Endothelial cell of umbilical vein (primary cell): Measurements from ENCODE around the gene GCDH. TPM values are rescaled to one million over a fixed set of nuclear protein-coding genes. Genes with fewer than 3 reads are reported as not detected.
"Not testable (repeated sequence)": the region's sequence is repeated elsewhere in the genome, so short reads cannot be mapped to it uniquely, and the experiment has no call there.

Experiments
- BruUV-seq: library from RNA; stranded (reverse); fragments of 400-500 nt; replicated peaks from 2 replicates; lab custom pipeline; 2021; lab: Mats Ljungman, UMichigan
- CTCF ChIA-PET: fragments of 300-600, 350-600 bp; sonication (Branson Sonifier 250); formaldehyde crosslinking; loops from one replicate; lab custom pipeline; 2021; ENCODE audit warnings: antibody characterized with exemption, inconsistent platforms; lab: Charles Lee
- POLR2A ChIA-PET: fragments of 300-600, 350-600 bp; sonication (Branson Sonifier 250); formaldehyde crosslinking; loops from one replicate; lab custom pipeline; 2021; ENCODE audit warnings: antibody characterized with exemption, inconsistent platforms; lab: Charles Lee
- DNase-seq: peaks from one replicate; pipeline ENCODE4 v3.0.0-alpha.2; 2011; ENCODE audit warnings: low read depth, low spot score
- FAIRE-seq: peaks from 2 replicates; lab custom pipeline; 2011; peaks lifted over from hg19 to GRCh38; lab: Jason Lieb, UNC
- H2AFZ ChIP-seq: 2 replicates; pipeline ENCODE4 v1.6.0; 2012; ENCODE audit warnings: low read depth, low read length, control low read depth, inconsistent platforms
- H3K27ac ChIP-seq: 2 replicates; pipeline ENCODE4 v1.5.1; 2011; ENCODE audit warnings: low read depth, mild to moderate bottlenecking, control low read depth, low read length, moderate library complexity; ENCODE audit not compliant: insufficient read depth
- H3K27me3 ChIP-seq, 2 experiments: 2 replicates each; pipeline versions ENCODE4 v1.6.0 to v1.6.1; 2011; ENCODE audit warnings: low read length in 2 of 2, mixed read lengths in 1 of 2; ENCODE audit not compliant: control insufficient read depth in 2 of 2, insufficient read depth in 2 of 2
- H3K36me3 ChIP-seq, 2 experiments: 2 replicates in 1 of 2; 3 replicates in 1 of 2; pipeline ENCODE4 v1.5.1; 2011; ENCODE audit warnings: low read length in 2 of 2, mild to moderate bottlenecking in 1 of 2, moderate library complexity in 1 of 2; ENCODE audit not compliant: control insufficient read depth in 2 of 2, insufficient read depth in 2 of 2; ENCODE audit errors: extremely low read depth in 1 of 2
- H3K4me1 ChIP-seq: 3 replicates; pipeline ENCODE4 v1.5.1; 2011; ENCODE audit warnings: mild to moderate bottlenecking, low read length; ENCODE audit not compliant: control insufficient read depth, insufficient read depth; ENCODE audit errors: extremely low read depth
- H3K4me2 ChIP-seq: 2 replicates; pipeline ENCODE4 v1.6.1; 2011; ENCODE audit warnings: low read length, control low read depth, mixed read lengths; ENCODE audit not compliant: insufficient read depth
- H3K4me3 ChIP-seq, 3 experiments: fragments of 200-600 bp in 1 of 3; sonication (generic), shearing (Covaris generic) in 1 of 3; replicated peaks in 1 of 3; 2 replicates each; pipeline ENCODE4 v1.5.1; 2011 to 2016; ENCODE audit warnings: control low read depth in 3 of 3, low read length in 3 of 3, mild to moderate bottlenecking in 2 of 3, inconsistent platforms in 1 of 3, low read depth in 1 of 3, moderate library complexity in 1 of 3; ENCODE audit not compliant: insufficient read depth in 1 of 3
- H3K79me2 ChIP-seq: 2 replicates; pipeline ENCODE4 v1.6.0; 2012; ENCODE audit warnings: low read length, inconsistent platforms; ENCODE audit not compliant: control insufficient read depth, insufficient read depth
- H3K9ac ChIP-seq: replicated peaks from 2 replicates; pipeline ENCODE3; 2011; ENCODE audit warnings: low read length, control low read depth; ENCODE audit not compliant: insufficient read depth; ENCODE audit errors: extremely low read depth
- H3K9me1 ChIP-seq: replicated peaks from 3 replicates; pipeline ENCODE4 v1.6.0; 2011; ENCODE audit warnings: mild to moderate bottlenecking, low read length; ENCODE audit not compliant: control insufficient read depth, insufficient read depth; ENCODE audit errors: extremely low read depth
- H3K9me3 ChIP-seq: replicated peaks from 2 replicates; pipeline ENCODE4 v1.5.1; 2012; ENCODE audit warnings: low read length, inconsistent platforms; ENCODE audit not compliant: control insufficient read depth, insufficient read depth
- H4K20me1 ChIP-seq: replicated peaks from 2 replicates; pipeline ENCODE3; 2011; ENCODE audit warnings: mild to moderate bottlenecking, low read length; ENCODE audit not compliant: control insufficient read depth, insufficient read depth; ENCODE audit errors: extremely low read depth
- EZH2 ChIP-seq: IDR thresholded peaks from 2 replicates; pipeline ENCODE4 v1.6.1; 2012; ENCODE audit warnings: borderline replicate concordance, low read depth, mild to moderate bottlenecking, moderate library complexity, low read length, inconsistent platforms; ENCODE audit not compliant: severe bottlenecking
- FOS ChIP-seq: IDR thresholded peaks from 2 replicates; pipeline ENCODE4 v1.6.1; 2011; ENCODE audit warnings: mild to moderate bottlenecking, low read length, moderate library complexity, borderline replicate concordance; ENCODE audit not compliant: insufficient read depth
- GATA2 ChIP-seq: IDR thresholded peaks from 2 replicates; pipeline ENCODE4 v1.7.0; 2011; ENCODE audit warnings: low read depth, mild to moderate bottlenecking, moderate library complexity, mixed read lengths, low read length; ENCODE audit not compliant: insufficient read length, insufficient read depth
- JUN ChIP-seq: IDR thresholded peaks from 2 replicates; pipeline ENCODE4 v1.6.1; 2011; ENCODE audit warnings: borderline replicate concordance, low read depth; ENCODE audit not compliant: insufficient read length, insufficient read depth
- MYC ChIP-seq: IDR thresholded peaks from one replicate; pipeline ENCODE4 v1.6.1; 2011; ENCODE audit warnings: mild to moderate bottlenecking, low read depth, low read length
- POLR2A ChIP-seq: IDR thresholded peaks from 2 replicates; pipeline ENCODE4 v1.6.1; 2012; ENCODE audit warnings: low read depth, mild to moderate bottlenecking, control low read depth, low read length
- POLR2AphosphoS5 ChIP-seq: IDR thresholded peaks from 2 replicates; pipeline ENCODE4 v1.6.1; 2012; ENCODE audit warnings: low read depth, mild to moderate bottlenecking, control low read depth, low read length, moderate library complexity; ENCODE audit not compliant: insufficient read depth
- dilution Hi-C: fragments of 300-500 bp; cut with MboI; formaldehyde crosslinking; loops from one replicate; pipeline ENCODE4 v1.15.0; 2019; ENCODE audit warnings: low sequenced_read_pairs; ENCODE audit not compliant: extremely low pct_ligation_motif_present
- intact Hi-C: fragments of 100-400 bp; cut with micrococcal nuclease; formaldehyde crosslinking; loops from one replicate; pipeline ENCODE4 v1.10.0; 2022
- polyA plus RNA-seq, 4 experiments: library from polyadenylated mRNA; depleted of rRNA in 3 of 4; stranded (reverse) in 3 of 4; unstranded in 1 of 4; fragments of >200 nt; gene quantifications; 2 replicates each; pipeline versions ENCODE4 v1.2.1 to v1.2.3, GENCODE V29; 2011 to 2012; ENCODE audit warnings: missing spikeins in 1 of 4
- total RNA-seq: library from RNA; stranded (reverse); gene quantifications from 2 replicates; pipeline ENCODE4 v1.2.3, GENCODE V29; 2021
- TF ChIP-seq, protein P1 (sequence below), 2 donors: IDR thresholded peaks; 1 replicate in 1 of 2; 2 replicates in 1 of 2; pipeline ENCODE4 v1.5.1; 2011; ENCODE audit warnings: low read length in 2 of 2, mild to moderate bottlenecking in 2 of 2, moderate library complexity in 2 of 2, control low read depth in 1 of 2, inconsistent platforms in 1 of 2, low read depth in 1 of 2; ENCODE audit not compliant: insufficient read depth in 1 of 2; ENCODE audit errors: extremely low read depth in 1 of 2
- TF ChIP-seq, protein P2 (sequence below): IDR thresholded peaks from 2 replicates; pipeline ENCODE4 v1.6.1; 2011; ENCODE audit not compliant: insufficient read depth, insufficient read length

The GCDH gene
- total and polyA plus RNA-seq, 2 donors (not counting 3 experiments of a cell fraction or from before 2014, with no cell fraction given): 27.3 to 35.8 TPM

DNA sequence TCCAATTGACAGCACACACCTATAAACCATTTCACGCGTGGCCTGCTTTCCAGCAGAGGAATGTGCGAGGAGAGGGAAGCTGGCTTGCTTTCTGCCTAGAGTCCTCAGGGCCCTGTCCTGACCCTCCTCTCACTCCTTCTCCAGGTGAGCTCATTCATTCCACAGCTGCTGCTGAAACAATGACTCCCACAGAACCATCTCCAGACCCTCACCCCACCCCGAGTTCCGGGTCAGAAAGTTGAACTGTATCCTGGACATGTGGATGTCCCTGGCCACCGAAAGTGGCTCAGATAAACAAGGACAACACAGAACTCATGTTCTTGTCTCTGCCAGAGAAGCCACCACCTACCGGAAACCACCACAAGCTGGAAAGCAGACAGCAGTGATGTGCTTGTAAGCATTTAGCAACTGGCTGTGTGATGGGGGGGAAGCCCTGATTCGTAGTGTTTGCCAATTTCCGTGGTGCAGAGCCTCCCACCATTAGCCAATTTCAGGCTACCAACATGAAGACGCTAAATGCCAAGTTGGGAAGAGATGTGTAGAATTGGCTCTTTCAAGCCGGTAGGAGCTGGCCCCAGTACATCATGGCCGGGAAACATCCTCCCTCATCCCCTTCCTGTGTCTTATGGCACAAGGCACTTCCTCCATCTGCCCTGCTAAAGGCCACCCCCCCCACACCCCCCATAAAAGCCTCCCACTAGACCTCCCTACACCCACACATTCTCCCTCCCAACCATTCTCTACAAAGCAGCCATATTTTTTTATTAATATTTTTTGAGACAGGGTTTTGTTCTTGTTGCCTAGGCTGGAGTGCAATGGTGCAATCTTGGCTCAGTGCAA, 23.1 kb downstream of the GCDH start:
- no peak for TF ChIP-seq POLR2AphosphoS5
- no peak for TF ChIP-seq EZH2
- TF ChIP-seq, protein P1, sequence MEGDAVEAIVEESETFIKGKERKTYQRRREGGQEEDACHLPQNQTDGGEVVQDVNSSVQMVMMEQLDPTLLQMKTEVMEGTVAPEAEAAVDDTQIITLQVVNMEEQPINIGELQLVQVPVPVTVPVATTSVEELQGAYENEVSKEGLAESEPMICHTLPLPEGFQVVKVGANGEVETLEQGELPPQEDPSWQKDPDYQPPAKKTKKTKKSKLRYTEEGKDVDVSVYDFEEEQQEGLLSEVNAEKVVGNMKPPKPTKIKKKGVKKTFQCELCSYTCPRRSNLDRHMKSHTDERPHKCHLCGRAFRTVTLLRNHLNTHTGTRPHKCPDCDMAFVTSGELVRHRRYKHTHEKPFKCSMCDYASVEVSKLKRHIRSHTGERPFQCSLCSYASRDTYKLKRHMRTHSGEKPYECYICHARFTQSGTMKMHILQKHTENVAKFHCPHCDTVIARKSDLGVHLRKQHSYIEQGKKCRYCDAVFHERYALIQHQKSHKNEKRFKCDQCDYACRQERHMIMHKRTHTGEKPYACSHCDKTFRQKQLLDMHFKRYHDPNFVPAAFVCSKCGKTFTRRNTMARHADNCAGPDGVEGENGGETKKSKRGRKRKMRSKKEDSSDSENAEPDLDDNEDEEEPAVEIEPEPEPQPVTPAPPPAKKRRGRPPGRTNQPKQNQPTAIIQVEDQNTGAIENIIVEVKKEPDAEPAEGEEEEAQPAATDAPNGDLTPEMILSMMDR (IDR thresholded peaks at IDR 0.05; ENCODE audit: extremely low read depth in 1 of 2, insufficient read depth in 1 of 2, low read depth in 1 of 2, low read length in 2 of 2): no peak
- no peak for TF ChIP-seq POLR2A
- TF ChIP-seq GATA2: no peak
- no peak for TF ChIP-seq MYC
- no peak for TF ChIP-seq JUN
- TF ChIP-seq FOS: no peak
- TF ChIP-seq, protein P2, sequence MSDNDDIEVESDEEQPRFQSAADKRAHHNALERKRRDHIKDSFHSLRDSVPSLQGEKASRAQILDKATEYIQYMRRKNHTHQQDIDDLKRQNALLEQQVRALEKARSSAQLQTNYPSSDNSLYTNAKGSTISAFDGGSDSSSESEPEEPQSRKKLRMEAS: no peak
- no peak overlapping the region for H3K9ac ChIP-seq
- H3K4me2 ChIP-seq: no peak overlapping the region
- dilution Hi-C loops (no loop called here), intact Hi-C loops (no loop called here)
- H3K79me2 ChIP-seq: no peaks in the 10 kb centered on the region
- POLR2A ChIA-PET: no interaction called here
- H3K9me3 ChIP-seq: no peaks in the 10 kb centered on the region
- peaks cover 3% of the 10 kb centered on the region in 2 experiments for H3K27me3 ChIP-seq
- H2AFZ ChIP-seq: no peak overlapping the region
- H3K27ac ChIP-seq: no peak overlapping the region
- H4K20me1 ChIP-seq: no peaks in the 10 kb centered on the region
- DNase-seq (no peak), FAIRE-seq (no peak)
- no TSS peak for BruUV-seq
- H3K9me1 ChIP-seq: no peaks in the 10 kb centered on the region
- no peak overlapping the region for H3K4me3 ChIP-seq
- CTCF ChIA-PET: interaction anchor here (0.9 kb wide), 1 partner anchor 153 kb away, joined by 3 read pairs; no protein-coding TSS in a partner anchor
- no peaks in the 10 kb centered on the region for H3K36me3 ChIP-seq
- no peaks in the 10 kb centered on the region for H3K4me1 ChIP-seq

DNA sequence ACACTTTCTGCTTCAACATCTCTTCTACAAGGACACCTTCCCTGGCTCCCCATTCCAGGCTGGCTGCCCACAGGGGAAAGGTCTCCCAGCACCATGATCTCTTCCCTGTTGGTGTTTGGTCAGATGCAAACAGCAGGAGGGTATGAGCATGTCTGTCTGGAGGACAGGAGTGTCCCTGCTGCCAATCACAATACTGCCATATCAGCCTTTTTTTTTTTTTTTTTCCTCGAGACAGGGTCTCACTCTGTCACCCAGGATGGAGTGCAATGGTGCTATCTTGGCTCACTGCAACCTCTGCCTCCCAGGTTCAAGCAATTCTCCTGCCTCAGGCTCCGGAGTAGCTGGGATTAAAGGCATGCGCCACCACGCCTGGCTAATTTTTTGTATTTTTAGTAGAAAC, 24.9 kb downstream of the GCDH start:
- H2AFZ ChIP-seq, H3K4me2 ChIP-seq, H3K27me3 ChIP-seq, intact Hi-C loops, DNase-seq, FAIRE-seq, H4K20me1 ChIP-seq, H3K9ac ChIP-seq, CTCF ChIA-PET, H3K4me1 ChIP-seq, H3K36me3 ChIP-seq, H3K79me2 ChIP-seq, H3K4me3 ChIP-seq, H3K27ac ChIP-seq, H3K9me1 ChIP-seq, dilution Hi-C loops, H3K9me3 ChIP-seq, BruUV-seq, POLR2A ChIA-PET: not testable (repeated sequence)
